H9 (cell line): ENCODE measurements around the gene EPHB2. TPM values are rescaled to one million over a fixed set of nuclear protein-coding genes. Genes with fewer than 3 reads are reported as not detected.

Source experiments
- DNase-seq: peaks from one replicate; pipeline ENCODE4 v3.0.0-alpha.2; 2017
- H2AFZ ChIP-seq: one replicate; pipeline ENCODE4 v1.6.1; 2013; ENCODE audit warnings: mild to moderate bottlenecking, low read length, control low read depth, moderate library complexity
- H2AK5ac ChIP-seq: 2 replicates; pipeline ENCODE4 v1.6.1; 2013; ENCODE audit warnings: low read length, control low read depth, mixed read lengths; ENCODE audit not compliant: insufficient read length
- H2BK120ac ChIP-seq: one replicate; pipeline ENCODE4 v1.6.1; 2013; ENCODE audit warnings: low read depth, mild to moderate bottlenecking, low read length, control low read depth, inconsistent platforms; ENCODE audit not compliant: poor library complexity, severe bottlenecking
- H2BK12ac ChIP-seq: 2 replicates; pipeline ENCODE4 v1.6.1; 2013; ENCODE audit warnings: low read length, control low read depth, mixed read lengths, low read depth; ENCODE audit not compliant: insufficient read length
- H2BK15ac ChIP-seq: 2 replicates; pipeline ENCODE4 v1.6.1; 2013; ENCODE audit warnings: low read depth, low read length, control low read depth
- H2BK20ac ChIP-seq: one replicate; pipeline ENCODE4 v1.6.1; 2013; ENCODE audit warnings: low read depth, mild to moderate bottlenecking, low read length, control low read depth, inconsistent platforms; ENCODE audit not compliant: poor library complexity, severe bottlenecking
- H2BK5ac ChIP-seq: 2 replicates; pipeline ENCODE4 v1.6.1; 2013; ENCODE audit warnings: low read length, control low read depth, mixed read lengths; ENCODE audit not compliant: insufficient read length
- H3K14ac ChIP-seq: 2 replicates; pipeline ENCODE4 v1.6.1; 2013; ENCODE audit warnings: low read length, control low read depth; ENCODE audit not compliant: insufficient read depth
- H3K18ac ChIP-seq: 2 replicates; pipeline ENCODE4 v1.6.1; 2013; ENCODE audit warnings: low read depth, mild to moderate bottlenecking, mixed read lengths, low read length, control low read depth; ENCODE audit not compliant: insufficient read length
- H3K23ac ChIP-seq: 2 replicates; pipeline ENCODE4 v1.6.1; 2013; ENCODE audit warnings: low read length, control low read depth, mixed read lengths, low read depth; ENCODE audit not compliant: insufficient read length
- H3K23me2 ChIP-seq: 2 replicates; pipeline ENCODE4 v1.6.1; 2013; ENCODE audit warnings: low read depth, mild to moderate bottlenecking, mixed read lengths, low read length, control low read depth; ENCODE audit not compliant: insufficient read length, poor library complexity, severe bottlenecking
- H3K27ac ChIP-seq: 2 replicates; pipeline ENCODE4 v1.5.1; 2013; ENCODE audit warnings: low read length, control low read depth, mixed read lengths, low read depth; ENCODE audit not compliant: insufficient read length
- H3K27me3 ChIP-seq: 2 replicates; pipeline ENCODE4 v1.6.1; 2013; ENCODE audit warnings: low read length, control low read depth, inconsistent platforms; ENCODE audit not compliant: insufficient read depth
- H3K4ac ChIP-seq: 2 replicates; pipeline ENCODE4 v1.6.1; 2013; ENCODE audit warnings: low read depth, mild to moderate bottlenecking, control low read depth, inconsistent platforms, low read length, moderate library complexity
- H3K4me1 ChIP-seq: 2 replicates; pipeline ENCODE4 v1.6.1; 2013; ENCODE audit warnings: low read length, control low read depth, inconsistent platforms; ENCODE audit not compliant: insufficient read depth
- H3K4me2 ChIP-seq: 2 replicates; pipeline ENCODE4 v1.6.1; 2013; ENCODE audit warnings: low read length, control low read depth, mixed read lengths; ENCODE audit not compliant: insufficient read length, insufficient read depth
- H3K56ac ChIP-seq: 2 replicates; pipeline ENCODE4 v1.6.1; 2013; ENCODE audit warnings: low read depth, mild to moderate bottlenecking, mixed read lengths, low read length, control low read depth; ENCODE audit not compliant: insufficient read length
- H3K79me1 ChIP-seq: 2 replicates; pipeline ENCODE4 v1.6.1; 2013; ENCODE audit warnings: low read depth, mild to moderate bottlenecking, moderate library complexity, low read length, control low read depth, inconsistent platforms; ENCODE audit not compliant: insufficient read depth, poor library complexity, severe bottlenecking
- H3K79me2 ChIP-seq: 2 replicates; pipeline ENCODE4 v1.6.1; 2013; ENCODE audit warnings: low read length, control low read depth, inconsistent platforms; ENCODE audit not compliant: insufficient read depth
- H3K9ac ChIP-seq: 2 replicates; pipeline ENCODE4 v1.6.1; 2013; ENCODE audit warnings: low read length, control low read depth, mixed read lengths; ENCODE audit not compliant: insufficient read length; ENCODE audit errors: extremely low read depth
- H3K9me3 ChIP-seq: one replicate; pipeline ENCODE4 v1.6.1; 2013; ENCODE audit warnings: low read depth, low read length, inconsistent platforms; ENCODE audit not compliant: control insufficient read depth
- H3T11ph ChIP-seq: one replicate; pipeline ENCODE4 v1.6.1; 2013; ENCODE audit warnings: mild to moderate bottlenecking, low read length, control low read depth, inconsistent platforms
- H4K20me1 ChIP-seq: one replicate; pipeline ENCODE4 v1.6.1; 2013; ENCODE audit not compliant: control insufficient read depth, insufficient read length, insufficient read depth
- H4K5ac ChIP-seq: 2 replicates; pipeline ENCODE4 v1.6.1; 2013; ENCODE audit warnings: low read depth, mild to moderate bottlenecking, mixed read lengths, low read length, control low read depth; ENCODE audit not compliant: insufficient read length
- H4K8ac ChIP-seq: replicated peaks from 2 replicates; pipeline ENCODE4 v1.6.1; 2013; ENCODE audit warnings: low read length, control low read depth, mixed read lengths, low read depth; ENCODE audit not compliant: insufficient read length
- H4K91ac ChIP-seq: 2 replicates; pipeline ENCODE4 v1.6.1; 2013; ENCODE audit warnings: low read depth, mild to moderate bottlenecking, moderate library complexity, mixed read lengths, low read length, control low read depth; ENCODE audit not compliant: insufficient read length
- H3K27ac Mint-ChIP-seq, 3 experiments: 2 replicates in 2 of 3; 3 replicates in 1 of 3; pipeline ENCODE4 v1.8.0; 2020 to 2021; ENCODE audit warnings: mixed read lengths in 3 of 3, mild to moderate bottlenecking in 1 of 3, moderate library complexity in 1 of 3
- H3K27me3 Mint-ChIP-seq: 2 replicates; pipeline ENCODE4 v1.8.0; 2021; ENCODE audit warnings: low read depth, mild to moderate bottlenecking, moderate library complexity, mixed read lengths
- H3K36me3 Mint-ChIP-seq, 3 experiments: 2 replicates in 2 of 3; 3 replicates in 1 of 3; pipeline ENCODE4 v1.8.0; 2020 to 2021; ENCODE audit warnings: low read depth in 3 of 3, mixed read lengths in 3 of 3; ENCODE audit not compliant: insufficient read depth in 1 of 3
- H3K4me1 Mint-ChIP-seq, 2 experiments: 2 replicates each; pipeline ENCODE4 v1.8.0; 2020; ENCODE audit warnings: mixed read lengths in 2 of 2
- H3K4me3 Mint-ChIP-seq, 2 experiments: 2 replicates in 1 of 2; 3 replicates in 1 of 2; pipeline ENCODE4 v1.8.0; 2020 to 2021; ENCODE audit warnings: mild to moderate bottlenecking in 2 of 2, mixed read lengths in 2 of 2, moderate library complexity in 1 of 2
- H3K9me3 Mint-ChIP-seq, 2 experiments: 2 replicates in 1 of 2; 3 replicates in 1 of 2; pipeline ENCODE4 v1.8.0; 2020; ENCODE audit warnings: mild to moderate bottlenecking in 2 of 2, mixed read lengths in 2 of 2, moderate library complexity in 1 of 2
- CTCF ChIP-seq: fragments of 200-600 bp; sonication (generic); conservative IDR thresholded peaks from 3 replicates; pipeline ENCODE4 v1.8.0; 2021; ENCODE audit warnings: antibody characterized with exemption, mild to moderate bottlenecking
- WGBS: extraction: QIAGEN DNeasy Blood & Tissue Kit; methylation state at CpG from one replicate; pipeline ENCODE4 v1.1.7; 2013; ENCODE audit warnings: missing lambda C conversion rate, low lambda C conversion rate, mixed read lengths; ENCODE audit not compliant: insufficient read length; ENCODE audit errors: extremely low coverage; 5-methylcytosine and 5-hydroxymethylcytosine counted together
- total RNA-seq: library from RNA; stranded (reverse); gene quantifications from 2 replicates; pipeline ENCODE4 v1.2.1, GENCODE V29; 2021

EPHB2 gene
- total RNA-seq, 1 experiment from 2014 or later: 9.5 TPM

GRCh38 chr1:22694172-22694571 lies 16.5 kb upstream of the EPHB2 start:
- H3T11ph ChIP-seq: no peak overlapping the region
- H3K9ac ChIP-seq: no peak overlapping the region
- H3K56ac ChIP-seq: no peak overlapping the region
- no peak overlapping the region for H2AFZ ChIP-seq
- DNase-seq: no peak
- H2BK20ac ChIP-seq: no peak overlapping the region
- no peak overlapping the region for H3K4me2 ChIP-seq
- H3K4ac ChIP-seq: no peak overlapping the region
- Mint-ChIP-seq H3K4me3 (no peak overlapping the region), H3K27ac (no peak overlapping the region), H3K4me1 (peaks cover 2 to 4% of the 10 kb centered on the region in 2 experiments; a peak in 1 of 4 replicates), H3K9me3 (no peaks in the 10 kb centered on the region; a peak in 1 of 5 replicates), H3K36me3 (no peaks in the 10 kb centered on the region), H3K27me3 (no peaks in the 10 kb centered on the region; the same call in 1 of the 2 replicates)
- no peaks in the 10 kb centered on the region for H4K20me1 ChIP-seq
- H3K23ac ChIP-seq: no peak overlapping the region
- no peak overlapping the region for H3K14ac ChIP-seq
- H2BK120ac ChIP-seq: no peak overlapping the region
- no peak overlapping the region for H2BK12ac ChIP-seq
- H4K91ac ChIP-seq: no peak overlapping the region
- no peaks in the 10 kb centered on the region for H3K23me2 ChIP-seq
- H3K18ac ChIP-seq: no peak overlapping the region
- no peaks in the 10 kb centered on the region for H3K79me2 ChIP-seq
- no CpG with 5 or more reads among the region's 5 CpGs for WGBS
- H3K27me3 ChIP-seq: no peaks in the 10 kb centered on the region
- no peak for TF ChIP-seq CTCF
- no peak overlapping the region for H3K27ac ChIP-seq
- H2AK5ac ChIP-seq: no peak overlapping the region
- H3K4me1 ChIP-seq: no peaks in the 10 kb centered on the region; the same call in 1 of the 2 replicates
- no peak overlapping the region for H4K5ac ChIP-seq
- no peaks in the 10 kb centered on the region for H3K9me3 ChIP-seq
- H2BK15ac ChIP-seq: no peak overlapping the region
- H4K8ac ChIP-seq: no peak overlapping the region
- no peak overlapping the region for H2BK5ac ChIP-seq
- no peaks in the 10 kb centered on the region for H3K79me1 ChIP-seq
